Parathyroid adenoma (tissue), 2 donors: ENCODE results near the gene PTPRB.
A peak's percentile ranks its signal among the peaks of the same experiment; 100 is the strongest.

Experiments
- H2AFZ ChIP-seq: fragments of 300-600 bp; sonication (generic); one replicate; pipeline ENCODE4 v1.7.0; 2017; ENCODE audit warnings: antibody characterized with exemption, mild to moderate bottlenecking
- H3K27ac ChIP-seq: fragments of 300-600 bp; sonication (generic); one replicate; pipeline ENCODE4 v1.7.0; 2017
- H3K27me3 ChIP-seq: fragments of 300-600 bp; sonication (generic); one replicate; pipeline ENCODE4 v1.7.0; 2017; ENCODE audit warnings: low read length; ENCODE audit not compliant: control insufficient read depth, insufficient read depth
- H3K36me3 ChIP-seq: fragments of 300-600 bp; sonication (generic); one replicate; pipeline ENCODE4 v1.7.0; 2017; ENCODE audit warnings: low read length; ENCODE audit not compliant: control insufficient read depth, insufficient read depth
- H3K4me1 ChIP-seq: fragments of 300-600 bp; sonication (generic); one replicate; pipeline ENCODE4 v1.7.0; 2017; ENCODE audit warnings: control low read depth
- H3K4me2 ChIP-seq: fragments of 300-600 bp; sonication (generic); one replicate; pipeline ENCODE4 v1.7.0; 2017; ENCODE audit warnings: low read length
- H3K4me3 ChIP-seq: fragments of 300-600 bp; sonication (generic); one replicate; pipeline ENCODE4 v1.7.0; 2017; ENCODE audit warnings: low read depth, low read length
- H3K79me2 ChIP-seq: fragments of 300-600 bp; sonication (generic); one replicate; pipeline ENCODE4 v1.7.0; 2017; ENCODE audit warnings: control low read depth
- H3K9ac ChIP-seq: fragments of 300-600 bp; sonication (generic); one replicate; pipeline ENCODE4 v1.7.0; 2017; ENCODE audit warnings: mild to moderate bottlenecking
- H3K9me3 ChIP-seq: fragments of 300-600 bp; sonication (generic); one replicate; pipeline ENCODE4 v1.7.0; 2017; ENCODE audit warnings: low read length; ENCODE audit not compliant: control insufficient read depth
- CTCF ChIP-seq: fragments of 300-600 bp; sonication (generic); IDR thresholded peaks from one replicate; pipeline ENCODE4 v1.7.0; 2017; ENCODE audit warnings: antibody characterized with exemption, mild to moderate bottlenecking
- donor health status: primary hyperparathyroidism.

PTPRB gene

DNA sequence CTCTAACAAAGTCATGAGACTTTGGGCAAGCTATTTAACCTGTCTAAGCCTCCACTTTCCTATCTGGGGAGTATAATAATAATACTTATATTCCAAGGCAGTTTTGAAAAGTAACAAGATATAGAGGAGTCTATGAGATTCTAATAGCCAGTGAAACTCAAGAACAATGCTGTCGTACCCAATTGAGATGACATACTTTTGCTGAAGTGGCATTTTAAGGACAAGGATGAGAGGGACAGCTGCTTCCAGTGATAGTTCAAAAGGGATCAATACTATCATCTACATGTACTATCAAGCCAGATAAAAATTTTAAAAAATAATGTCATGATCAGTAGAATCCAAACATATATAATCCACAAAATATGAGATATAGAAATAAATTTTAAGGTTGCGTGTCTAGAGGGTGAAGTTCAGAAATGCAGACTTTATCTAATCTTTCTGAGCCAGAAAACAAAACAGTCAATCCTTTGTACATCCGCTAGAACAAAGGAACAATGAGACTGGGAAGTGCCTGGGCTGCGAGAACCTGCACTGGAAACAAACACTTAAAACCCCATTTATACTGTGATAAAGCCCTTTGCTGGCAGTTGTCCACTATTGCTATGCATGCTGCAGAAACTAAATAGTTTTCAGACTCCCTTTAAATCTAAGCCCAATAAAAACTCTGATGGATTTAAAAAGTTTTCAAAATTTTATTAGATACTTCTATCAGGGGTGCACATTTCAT, 38.6 kb downstream of the PTPRB start:
- Histone ChIP-seq H3K4me1 (no peaks in the 10 kb centered on the region), H3K9ac (no peak overlapping the region), H3K36me3 (no peaks in the 10 kb centered on the region), H3K9me3 (no peaks in the 10 kb centered on the region), H3K4me2 (no peak overlapping the region), H3K27me3 (no peaks in the 10 kb centered on the region), H2AFZ (no peak overlapping the region), H3K27ac (no peak overlapping the region), H3K79me2 (no peaks in the 10 kb centered on the region), H3K4me3 (no peak overlapping the region)
- TF ChIP-seq CTCF: no peak

- Histone ChIP-seq H3K79me2 (no peaks in the 10 kb centered on the region), H3K9me3 (no peaks in the 10 kb centered on the region), H3K27ac (no peak overlapping the region), H3K4me3 (no peak overlapping the region), H3K9ac (no peak overlapping the region), H3K4me1 (no peaks in the 10 kb centered on the region), H2AFZ (no peak overlapping the region), H3K36me3 (no peaks in the 10 kb centered on the region), H3K4me2 (no peak overlapping the region), H3K27me3 (no peaks in the 10 kb centered on the region)
- TF ChIP-seq CTCF: no peak
These were observed 44.6 kb downstream of the PTPRB start for GRCh38 chr12:70592664-70593063.

DNA sequence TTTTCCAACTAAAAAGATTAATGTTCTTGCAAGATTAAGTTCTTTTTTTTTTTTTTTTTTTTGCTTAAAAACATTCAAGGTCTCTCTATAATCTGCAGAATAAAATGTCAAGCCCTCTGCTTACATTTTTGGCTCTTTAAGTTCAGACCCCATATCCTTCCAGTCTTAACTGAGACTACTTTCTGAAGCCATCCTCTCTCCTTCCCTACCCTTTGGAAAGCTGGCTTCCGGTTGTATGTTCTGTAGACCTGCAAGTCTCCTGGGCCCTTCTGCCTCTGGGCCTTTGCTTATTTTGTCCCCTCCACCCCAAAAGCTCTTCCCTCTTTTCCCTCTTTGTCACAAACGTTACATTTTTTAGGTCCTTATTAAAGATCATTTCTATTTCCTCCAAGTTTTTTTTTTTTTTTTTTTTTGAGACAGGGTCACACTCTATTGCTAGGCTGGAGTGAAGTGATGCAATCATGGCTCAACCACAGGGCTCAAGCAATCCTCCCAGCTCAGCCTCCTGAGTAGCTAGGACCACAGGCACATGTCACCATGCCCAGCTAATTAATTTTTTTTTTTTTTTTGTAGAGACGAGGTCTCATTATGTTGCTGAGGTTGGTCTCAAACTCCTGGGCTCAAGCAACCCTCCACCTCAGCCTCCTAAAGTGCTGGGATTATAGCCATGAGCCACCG, 46.5 kb downstream of the PTPRB start:
- no peak overlapping the region for H3K27ac ChIP-seq
- no peaks in the 10 kb centered on the region for H3K36me3 ChIP-seq
- H2AFZ ChIP-seq: no peak overlapping the region
- no peak overlapping the region for H3K4me2 ChIP-seq
- TF ChIP-seq CTCF: no peak
- H3K4me3 ChIP-seq: no peak overlapping the region
- no peaks in the 10 kb centered on the region for H3K27me3 ChIP-seq
- H3K4me1 ChIP-seq: no peaks in the 10 kb centered on the region
- no peak overlapping the region for H3K9ac ChIP-seq
- no peaks in the 10 kb centered on the region for H3K9me3 ChIP-seq
- no peaks in the 10 kb centered on the region for H3K79me2 ChIP-seq

GRCh38 chr12:70590051-70590450, 47.2 kb downstream of the PTPRB start:
- Histone ChIP-seq H2AFZ (no peak overlapping the region), H3K4me2 (no peak overlapping the region), H3K27ac (no peak overlapping the region), H3K9ac (no peak overlapping the region), H3K79me2 (no peaks in the 10 kb centered on the region), H3K27me3 (no peaks in the 10 kb centered on the region), H3K36me3 (no peaks in the 10 kb centered on the region), H3K9me3 (no peaks in the 10 kb centered on the region), H3K4me3 (no peak overlapping the region), H3K4me1 (no peaks in the 10 kb centered on the region)
- TF ChIP-seq CTCF: peak; percentile 60
